K562 (cell line): ENCODE data around the gene PRM1. TPM values are rescaled to one million over a fixed set of nuclear protein-coding genes. Genes with fewer than 3 reads are reported as not detected.

ENCODE experiments used
- ATAC-seq: fragments of 200-7000 bp; cut with Tn5 transposase; 3 replicates; pipeline ENCODE4 v1.9.1; 2020; ENCODE audit warnings: moderate library complexity
- BruUV-seq: library from RNA; stranded (reverse); fragments of 400-500 nt; replicated peaks from 2 replicates; lab custom pipeline; 2021; lab: Mats Ljungman, UMichigan
- CTCF ChIA-PET: fragments of 300-600 bp; formaldehyde crosslinking; extraction: SDS; loops from one replicate; lab custom pipeline; 2021; ENCODE audit warnings: low intra/inter-chr PET ratio; lab: Yijun Ruan, JAX
- POLR2A ChIA-PET: fragments of 300-600, 350-650 bp; sonication (Branson Sonifier 250); formaldehyde crosslinking; extraction: SDS; loops from one replicate; lab custom pipeline; 2021; ENCODE audit warnings: antibody characterized with exemption, inconsistent platforms; lab: Yijun Ruan, JAX
- DNase-seq, 4 experiments: peaks; one replicate each; pipeline versions ENCODE4 v3.0.0 to v3.0.0-alpha.2; 2011 to 2018; ENCODE audit warnings: low spot score in 3 of 4, mixed read lengths in 3 of 4; ENCODE audit errors: extremely low read depth in 1 of 4
- FAIRE-seq: peaks from 2 replicates; lab custom pipeline; 2011; peaks lifted over from hg19 to GRCh38; lab: Jason Lieb, UNC
- H2AFZ ChIP-seq: 2 replicates; pipeline ENCODE4 v1.6.0; 2011; ENCODE audit warnings: low read depth, low read length, control low read depth, inconsistent platforms
- H3K27ac ChIP-seq: fragments of 200-600 bp; 3 replicates; pipeline ENCODE4 v1.8.0; 2011; ENCODE audit warnings: low read depth, mild to moderate bottlenecking, control low read depth, inconsistent platforms, low read length, moderate library complexity, mixed read lengths; ENCODE audit errors: extremely low read depth
- H3K27me3 ChIP-seq, 2 experiments: fragments of 300-600 bp in 1 of 2; 2 replicates in 1 of 2; 3 replicates in 1 of 2; pipeline versions ENCODE4 v1.6.0 to v1.8.0; 2011; ENCODE audit warnings: inconsistent platforms in 2 of 2, low read length in 2 of 2, mild to moderate bottlenecking in 1 of 2, mixed read lengths in 1 of 2, moderate library complexity in 1 of 2; ENCODE audit not compliant: control insufficient read depth in 2 of 2, insufficient read depth in 2 of 2
- H3K36me3 ChIP-seq: fragments of 300-600 bp; 3 replicates; pipeline ENCODE4 v1.8.0; 2011; ENCODE audit warnings: mild to moderate bottlenecking, low read length, inconsistent platforms; ENCODE audit not compliant: control insufficient read depth, insufficient read depth
- H3K4me1 ChIP-seq, 2 experiments: fragments of 200-600 bp in 1 of 2; replicated peaks in 1 of 2; 2 replicates in 1 of 2; 3 replicates in 1 of 2; pipeline versions ENCODE4 v1.5.1 to v1.8.0; 2011; ENCODE audit warnings: inconsistent platforms in 2 of 2, low read length in 2 of 2, mild to moderate bottlenecking in 1 of 2, mixed read lengths in 1 of 2, moderate library complexity in 1 of 2; ENCODE audit not compliant: control insufficient read depth in 2 of 2, insufficient read depth in 2 of 2
- H3K4me2 ChIP-seq: 2 replicates; pipeline ENCODE4 v1.6.1; 2011; ENCODE audit warnings: low read length, control low read depth, inconsistent platforms, mixed read lengths; ENCODE audit not compliant: insufficient read depth
- H3K4me3 ChIP-seq: fragments of 200-600 bp; sonication (generic), shearing (Covaris generic); 2 replicates; pipeline ENCODE4 v1.5.1; 2016; ENCODE audit warnings: control low read depth, inconsistent platforms
- H3K79me2 ChIP-seq: fragments of 200-600 bp; 3 replicates; pipeline ENCODE4 v1.8.0; 2011; ENCODE audit warnings: low read length, inconsistent platforms; ENCODE audit not compliant: control insufficient read depth, insufficient read depth
- H3K9ac ChIP-seq, 2 experiments: 2 replicates each; pipeline versions ENCODE4 v1.6.0 to v1.6.1; 2011; ENCODE audit warnings: low read depth in 2 of 2, low read length in 2 of 2, control low read depth in 1 of 2, inconsistent platforms in 1 of 2, mild to moderate bottlenecking in 1 of 2, mixed read lengths in 1 of 2; ENCODE audit not compliant: insufficient read depth in 1 of 2
- H3K9me1 ChIP-seq: one replicate; pipeline ENCODE4 v1.6.0; 2011; ENCODE audit warnings: inconsistent platforms, mild to moderate bottlenecking, low read length, moderate library complexity; ENCODE audit not compliant: control insufficient read depth, insufficient read depth
- H3K9me3 ChIP-seq: replicated peaks from 2 replicates; pipeline ENCODE4 v1.5.1; 2011; ENCODE audit warnings: low read depth, low read length, inconsistent platforms; ENCODE audit not compliant: control insufficient read depth, insufficient read depth
- H4K20me1 ChIP-seq: replicated peaks from 2 replicates; pipeline ENCODE4 v1.6.1; 2011; ENCODE audit warnings: low read length, inconsistent platforms, mixed read lengths; ENCODE audit not compliant: control insufficient read depth, insufficient read depth
- BRCA1 ChIP-seq, 2 experiments: fragments of 450-650 bp in 1 of 2; sonication (generic) in 1 of 2; formaldehyde crosslinking in 1 of 2; IDR thresholded peaks; 2 replicates each; pipeline versions ENCODE4 v1.5.0 to v1.6.1; 2017 to 2020; ENCODE audit warnings: mild to moderate bottlenecking in 1 of 2, missing genetic modification reagents in 1 of 2
- DMBX1 ChIP-seq: fragments of 250-450 bp; sonication (Bioruptor Pico); IDR thresholded peaks from 2 replicates; pipeline ENCODE4 v1.8.0; 2022; ENCODE audit warnings: inconsistent platforms, mild to moderate bottlenecking, moderate library complexity, borderline replicate concordance
- HIVEP1 ChIP-seq: fragments of 250-450 bp; sonication (Bioruptor Pico); IDR thresholded peaks from 2 replicates; pipeline ENCODE4 v1.4.0; 2020; ENCODE audit warnings: mild to moderate bottlenecking
- L3MBTL2 ChIP-seq: fragments of 450-650 bp; IDR thresholded peaks from 2 replicates; pipeline ENCODE4 v1.6.1; 2016; ENCODE audit warnings: mild to moderate bottlenecking, moderate library complexity
- NEUROD1 ChIP-seq: fragments of 150-350 bp; IDR thresholded peaks from 2 replicates; pipeline ENCODE4 v1.6.1; 2014; ENCODE audit warnings: borderline replicate concordance, low read length, low read depth; ENCODE audit not compliant: partially characterized antibody
- TEAD1 ChIP-seq, 2 experiments: fragments of 450-650 bp in 1 of 2; sonication (generic) in 1 of 2; formaldehyde crosslinking; IDR thresholded peaks; 2 replicates each; pipeline versions ENCODE4 v1.4.0 to v1.8.0; 2020 to 2022; ENCODE audit warnings: mild to moderate bottlenecking in 2 of 2, missing genetic modification reagents in 1 of 2
- ZBTB1 ChIP-seq: sonication (generic); formaldehyde crosslinking; IDR thresholded peaks from 2 replicates; pipeline ENCODE4 v1.8.1; 2023; ENCODE audit warnings: missing genetic modification reagents, low read depth, mild to moderate bottlenecking, borderline replicate concordance
- ZNF561 ChIP-seq: fragments of 450-650 bp; formaldehyde crosslinking; conservative IDR thresholded peaks from 2 replicates; pipeline ENCODE4 v1.4.0; 2020; ENCODE audit warnings: mild to moderate bottlenecking, moderate library complexity
- ZNF75A ChIP-seq: fragments of 450-650 bp; formaldehyde crosslinking; IDR thresholded peaks from 2 replicates; pipeline ENCODE4 v1.4.0; 2020; ENCODE audit warnings: mild to moderate bottlenecking
- WGBS: fragments of 100-300 bp; shearing (Covaris generic); methylation state at CpG from one replicate; pipeline ENCODE4 v1.1.6; 2016; ENCODE audit warnings: low coverage, mixed read lengths; ENCODE audit not compliant: insufficient coverage; ENCODE audit errors: missing lambda C conversion rate; 5-methylcytosine and 5-hydroxymethylcytosine counted together
- in situ Hi-C: fragments of 300-500 bp; cut with MboI; formaldehyde crosslinking; loops from 4 replicates; pipeline ENCODE4 v1.15.0; 2018; ENCODE audit warnings: inconsistent platforms, mixed read lengths
- intact Hi-C: fragments of 100-400 bp; cut with micrococcal nuclease; formaldehyde crosslinking; loops from 2 replicates; pipeline ENCODE4 v1.14.2; 2022
- polyA plus RNA-seq, 8 experiments: library from polyadenylated mRNA; depleted of rRNA in 4 of 8; stranded (reverse) in 5 of 8; unstranded in 3 of 8; fragments of >200 nt; fragmentation: Nextera tagmentation in 2 of 8; fragmentation: Illumina TruSeq in 1 of 8; extraction: Ambion mirVana in 2 of 8; extraction: Trizol in 1 of 8; gene quantifications; 2 replicates each; pipeline versions ENCODE4 v1.2.1 to v1.2.3, GENCODE V29; 2011 to 2014; ENCODE audit warnings: inconsistent platforms in 1 of 8, missing spikeins in 1 of 8
- total RNA-seq, 7 experiments: library from RNA; depleted of rRNA in 6 of 7; stranded (reverse); fragments of >200 nt in 6 of 7; fragmentation: Illumina TruSeq in 2 of 7; extraction: Trizol in 2 of 7; gene quantifications; 2 replicates each; pipeline versions ENCODE4 v1.2.1 to v1.2.3, GENCODE V29; 2011 to 2021; ENCODE audit warnings: low replicate concordance in 1 of 7
- TF ChIP-seq, protein P1 (sequence below): sonication (generic); formaldehyde crosslinking; IDR thresholded peaks from 2 replicates; pipeline ENCODE4 v1.8.0; 2022; ENCODE audit warnings: missing genetic modification reagents, mild to moderate bottlenecking, borderline replicate concordance

PRM1 gene
- total and polyA plus RNA-seq, 9 of the 15 experiments (the other 6 are each of a cell fraction or from before 2014, with no cell fraction given) = not detected

GRCh38 chr16:11316331-11317015 is 35.3 kb upstream of the PRM1 start (continued):
- TF ChIP-seq, protein P1, sequence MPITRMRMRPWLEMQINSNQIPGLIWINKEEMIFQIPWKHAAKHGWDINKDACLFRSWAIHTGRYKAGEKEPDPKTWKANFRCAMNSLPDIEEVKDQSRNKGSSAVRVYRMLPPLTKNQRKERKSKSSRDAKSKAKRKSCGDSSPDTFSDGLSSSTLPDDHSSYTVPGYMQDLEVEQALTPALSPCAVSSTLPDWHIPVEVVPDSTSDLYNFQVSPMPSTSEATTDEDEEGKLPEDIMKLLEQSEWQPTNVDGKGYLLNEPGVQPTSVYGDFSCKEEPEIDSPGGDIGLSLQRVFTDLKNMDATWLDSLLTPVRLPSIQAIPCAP (CRISPR knock-in tag) = no peak
- no peak for TF ChIP-seq ZNF75A (CRISPR knock-in tag)
- TF ChIP-seq ZNF561 (CRISPR knock-in tag) = no peak
- TF ChIP-seq HIVEP1 (CRISPR knock-in tag) = no peak

- WGBS = 51% methylated on average over 9 of the region's 13 CpGs
- H3K9me3 ChIP-seq = no peaks in the 10 kb centered on the region
- BruUV-seq = no TSS peak
- ChIA-PET POLR2A (interaction anchor here (1.0 kb wide), 1 partner anchor 60 kb away, joined by 4 read pairs; the partner anchor contains the start of gene SOCS1), CTCF (no interaction called here)
- H3K27ac ChIP-seq = no peak overlapping the region
- no peaks in the 10 kb centered on the region for H3K9me1 ChIP-seq
- in situ Hi-C loops (no loop called here), intact Hi-C loops (no loop called here)
- no peaks in the 10 kb centered on the region for H4K20me1 ChIP-seq
- no peak overlapping the region for H3K9ac ChIP-seq
- ATAC-seq = no peak
- H3K36me3 ChIP-seq = no peaks in the 10 kb centered on the region
- no peaks in the 10 kb centered on the region for H3K79me2 ChIP-seq
- no peak overlapping the region for H3K4me2 ChIP-seq
- TF ChIP-seq ZBTB1 (CRISPR knock-in tag) (no peak), DMBX1 (no peak), NEUROD1 (no peak), TEAD1 (CRISPR knock-in tag; IDR thresholded peaks at IDR 0.05) (no peak), L3MBTL2 (no peak), BRCA1 (IDR thresholded peaks at IDR 0.05) (no peak), BRCA1 (CRISPR knock-in tag; IDR thresholded peaks at IDR 0.05) (no peak)
- H3K4me3 ChIP-seq = no peak overlapping the region
- H2AFZ ChIP-seq = no peak overlapping the region
- no peak for DNase-seq
- H3K4me1 ChIP-seq = peaks cover 11 to 17% of the 10 kb centered on the region in 2 experiments; a peak in 3 of 5 replicates
- H3K27me3 ChIP-seq = no peaks in the 10 kb centered on the region
- FAIRE-seq = no peak
Observed at GRCh38 chr16:11315510-11315909, 34.4 kb upstream of the PRM1 start.
